ENCODE measurements around the gene NIPSNAP2.

DNA sequence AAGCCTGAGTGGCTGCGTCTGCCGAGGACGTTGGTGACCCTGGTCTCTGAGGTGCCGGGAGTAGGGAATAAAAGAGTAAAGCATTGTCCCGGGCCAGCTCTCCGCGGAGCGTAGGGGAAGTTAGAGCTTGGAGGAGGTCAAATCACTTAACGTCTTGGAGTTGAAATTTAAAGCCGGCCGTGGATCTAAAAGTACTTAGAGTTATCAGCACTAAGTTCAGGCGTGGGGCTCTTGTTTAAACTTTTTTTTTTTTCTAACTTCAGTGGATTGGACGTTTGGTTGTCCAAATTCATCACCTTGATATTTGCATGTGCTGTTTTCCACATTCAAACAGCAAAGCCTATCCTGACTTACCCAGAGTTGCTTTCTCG lies 700 bp downstream of the NIPSNAP2 start:
- TF ChIP-seq, protein P1, sequence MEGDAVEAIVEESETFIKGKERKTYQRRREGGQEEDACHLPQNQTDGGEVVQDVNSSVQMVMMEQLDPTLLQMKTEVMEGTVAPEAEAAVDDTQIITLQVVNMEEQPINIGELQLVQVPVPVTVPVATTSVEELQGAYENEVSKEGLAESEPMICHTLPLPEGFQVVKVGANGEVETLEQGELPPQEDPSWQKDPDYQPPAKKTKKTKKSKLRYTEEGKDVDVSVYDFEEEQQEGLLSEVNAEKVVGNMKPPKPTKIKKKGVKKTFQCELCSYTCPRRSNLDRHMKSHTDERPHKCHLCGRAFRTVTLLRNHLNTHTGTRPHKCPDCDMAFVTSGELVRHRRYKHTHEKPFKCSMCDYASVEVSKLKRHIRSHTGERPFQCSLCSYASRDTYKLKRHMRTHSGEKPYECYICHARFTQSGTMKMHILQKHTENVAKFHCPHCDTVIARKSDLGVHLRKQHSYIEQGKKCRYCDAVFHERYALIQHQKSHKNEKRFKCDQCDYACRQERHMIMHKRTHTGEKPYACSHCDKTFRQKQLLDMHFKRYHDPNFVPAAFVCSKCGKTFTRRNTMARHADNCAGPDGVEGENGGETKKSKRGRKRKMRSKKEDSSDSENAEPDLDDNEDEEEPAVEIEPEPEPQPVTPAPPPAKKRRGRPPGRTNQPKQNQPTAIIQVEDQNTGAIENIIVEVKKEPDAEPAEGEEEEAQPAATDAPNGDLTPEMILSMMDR (IDR thresholded peaks at IDR 0.05) = no peak
- no peak for TF ChIP-seq POLR2A (IDR thresholded peaks at IDR 0.05)

Data from gastroesophageal sphincter (tissue), 3 donors.